ENCODE measurements around the gene CCL22.

CCL22 gene

GRCh38 chr16:57411362-57411976 lies 52.9 kb downstream of the CCL22 start:
- H3K9ac ChIP-seq (ENCODE audit: low read length): no peak overlapping the region
- H3K27me3 ChIP-seq (ENCODE audit: control insufficient read depth, insufficient read depth, low read length): no peaks in the 10 kb centered on the region
- no peaks in the 10 kb centered on the region for H3K36me3 ChIP-seq (ENCODE audit: control insufficient read depth, insufficient read depth, low read length)
- no peak overlapping the region for H3K27ac ChIP-seq (ENCODE audit: low read depth, low read length)
- no peak overlapping the region for H3K4me3 ChIP-seq (ENCODE audit: low read length)
- no peaks in the 10 kb centered on the region for H3K4me1 ChIP-seq (ENCODE audit: control insufficient read depth, insufficient read depth, low read length)

- H3K36me3 ChIP-seq (ENCODE audit: control insufficient read depth, insufficient read depth, low read length): no peaks in the 10 kb centered on the region
- H3K27me3 ChIP-seq (ENCODE audit: control insufficient read depth, insufficient read depth, low read length): no peaks in the 10 kb centered on the region
- H3K4me3 ChIP-seq (ENCODE audit: low read length): no peak overlapping the region
- H3K27ac ChIP-seq (ENCODE audit: low read depth, low read length): no peak overlapping the region
- no peaks in the 10 kb centered on the region for H3K4me1 ChIP-seq (ENCODE audit: control insufficient read depth, insufficient read depth, low read length)
- H3K9ac ChIP-seq (ENCODE audit: low read length): no peak overlapping the region
Observed at GRCh38 chr16:57412584-57412983, 54.0 kb downstream of the CCL22 start.

- no peak overlapping the region for H3K4me3 ChIP-seq (ENCODE audit: low read length)
- no peaks in the 10 kb centered on the region for H3K4me1 ChIP-seq (ENCODE audit: control insufficient read depth, insufficient read depth, low read length)
- H3K36me3 ChIP-seq (ENCODE audit: control insufficient read depth, insufficient read depth, low read length): no peaks in the 10 kb centered on the region
- H3K27me3 ChIP-seq (ENCODE audit: control insufficient read depth, insufficient read depth, low read length): no peaks in the 10 kb centered on the region
- no peak overlapping the region for H3K27ac ChIP-seq (ENCODE audit: low read depth, low read length)
- H3K9ac ChIP-seq (ENCODE audit: low read length): no peak overlapping the region
Observed at GRCh38 chr16:57413301-57413730, 54.7 kb downstream of the CCL22 start.

- Histone ChIP-seq H3K4me1 (ENCODE audit: control insufficient read depth, insufficient read depth, low read length) (no peaks in the 10 kb centered on the region), H3K9ac (ENCODE audit: low read length) (no peak overlapping the region)
Observed at GRCh38 chr16:57413733-57414132, 55.1 kb downstream of the CCL22 start.

More at GRCh38 chr16:57413733-57414132, 55.1 kb downstream of the CCL22 start:
- Histone ChIP-seq H3K27ac (ENCODE audit: low read depth, low read length) (no peak overlapping the region), H3K36me3 (ENCODE audit: control insufficient read depth, insufficient read depth, low read length) (no peaks in the 10 kb centered on the region), H3K4me3 (ENCODE audit: low read length) (no peak overlapping the region), H3K27me3 (ENCODE audit: control insufficient read depth, insufficient read depth, low read length) (no peaks in the 10 kb centered on the region)
